Measurements from ENCODE around the gene MCMBP. TPM values are rescaled to one million over a fixed set of nuclear protein-coding genes. Genes with fewer than 3 reads are reported as not detected.

The MCMBP gene
- total RNA-seq, 1 donor from 2014 or later, result 53.0 TPM

DNA sequence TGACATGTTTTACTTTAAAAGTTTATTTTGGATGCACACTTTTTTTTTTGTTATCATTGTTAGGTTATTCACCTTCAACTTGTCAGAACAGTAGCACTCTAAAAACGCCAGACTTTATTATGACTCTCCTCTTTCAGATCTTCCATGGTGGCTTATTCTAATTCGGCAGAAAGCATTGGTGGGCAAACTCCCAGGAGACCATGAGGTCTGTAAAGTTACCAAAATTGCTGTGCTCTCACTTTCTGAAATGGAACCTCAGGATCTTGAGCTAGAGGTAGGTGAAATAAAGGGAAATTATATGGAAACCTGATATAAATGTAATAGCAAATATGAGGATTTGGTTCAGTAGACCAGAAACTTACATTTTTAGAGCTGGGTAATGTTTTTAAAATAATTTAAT is 91.1 kb downstream of the MCMBP start:
- DNase-seq (ENCODE audit: extremely low spot score in 2 of 2), result no peak
- Histone ChIP-seq H3K4me1 (no peaks in the 10 kb centered on the region), H3K9me3 (no peaks in the 10 kb centered on the region), H3K27ac (no peak overlapping the region), H3K4me3 (no peak overlapping the region), H3K36me3 (no peaks in the 10 kb centered on the region), H3K27me3 (no peaks in the 10 kb centered on the region)
- TF ChIP-seq POLR2AphosphoS5 (IDR thresholded peaks at IDR 0.05; ENCODE audit: insufficient read depth in 1 of 2, low read depth in 1 of 2), result no peak
- TF ChIP-seq POLR2A (IDR thresholded peaks at IDR 0.05), result no peak
- intact Hi-C loops (cut with DNase I), result no loop called here

DNA sequence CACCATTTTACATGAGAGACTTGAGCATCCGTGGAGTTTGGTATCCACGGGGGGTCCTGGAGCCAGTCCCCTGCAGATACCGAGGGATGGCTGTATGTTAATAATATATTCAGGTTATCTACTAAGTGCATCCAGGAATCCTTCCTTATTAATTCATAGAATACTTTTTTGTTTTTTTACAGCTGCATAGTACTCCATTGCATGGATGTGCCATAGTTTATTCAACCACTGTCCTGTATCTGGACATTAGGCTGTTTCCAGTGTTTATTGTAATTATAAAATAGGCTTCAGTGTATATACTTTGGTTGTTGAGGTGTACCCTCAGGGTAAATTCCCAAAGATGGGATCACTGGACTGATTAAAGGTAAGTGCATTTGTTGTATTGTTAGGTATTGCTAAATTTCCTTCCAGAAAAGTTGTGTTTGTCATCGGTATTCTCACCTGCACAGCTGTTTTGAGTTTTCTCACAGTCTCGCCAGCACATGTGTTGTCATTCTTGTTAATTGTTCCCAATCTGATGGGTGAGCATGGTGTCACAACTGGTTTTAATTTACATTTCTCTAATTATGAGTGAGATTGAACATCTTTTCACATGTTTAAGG is 91.7 kb downstream of the MCMBP start:
- H3K9me3 ChIP-seq, result no peaks in the 10 kb centered on the region
- intact Hi-C loops (cut with DNase I), result no loop called here
- no peak overlapping the region for H3K27ac ChIP-seq
- H3K4me3 ChIP-seq, result no peak overlapping the region
- no peaks in the 10 kb centered on the region for H3K36me3 ChIP-seq
- no peaks in the 10 kb centered on the region for H3K27me3 ChIP-seq
- H3K4me1 ChIP-seq, result no peaks in the 10 kb centered on the region
- TF ChIP-seq CTCF (IDR thresholded peaks at IDR 0.05), result no peak
- no peak for TF ChIP-seq POLR2AphosphoS5 (IDR thresholded peaks at IDR 0.05; ENCODE audit: insufficient read depth in 1 of 2, low read depth in 1 of 2)
- TF ChIP-seq POLR2A (IDR thresholded peaks at IDR 0.05), result no peak
- DNase-seq (ENCODE audit: extremely low spot score in 2 of 2), result no peak

Other genes with a start within 250 kb of the MCMBP start
- 69.0 TPM for gene BAG3, start 221.5 kb downstream of the MCMBP start, total RNA-seq
- 18.4 TPM for gene INPP5F, start 146.8 kb downstream of the MCMBP start, total RNA-seq
- 15.5 TPM for gene SEC23IP, start 19.9 kb upstream of the MCMBP start, total RNA-seq

Data from vagina (tissue), 2 donors.